Measurements from ENCODE around the gene PRKN.

The PRKN gene

DNA sequence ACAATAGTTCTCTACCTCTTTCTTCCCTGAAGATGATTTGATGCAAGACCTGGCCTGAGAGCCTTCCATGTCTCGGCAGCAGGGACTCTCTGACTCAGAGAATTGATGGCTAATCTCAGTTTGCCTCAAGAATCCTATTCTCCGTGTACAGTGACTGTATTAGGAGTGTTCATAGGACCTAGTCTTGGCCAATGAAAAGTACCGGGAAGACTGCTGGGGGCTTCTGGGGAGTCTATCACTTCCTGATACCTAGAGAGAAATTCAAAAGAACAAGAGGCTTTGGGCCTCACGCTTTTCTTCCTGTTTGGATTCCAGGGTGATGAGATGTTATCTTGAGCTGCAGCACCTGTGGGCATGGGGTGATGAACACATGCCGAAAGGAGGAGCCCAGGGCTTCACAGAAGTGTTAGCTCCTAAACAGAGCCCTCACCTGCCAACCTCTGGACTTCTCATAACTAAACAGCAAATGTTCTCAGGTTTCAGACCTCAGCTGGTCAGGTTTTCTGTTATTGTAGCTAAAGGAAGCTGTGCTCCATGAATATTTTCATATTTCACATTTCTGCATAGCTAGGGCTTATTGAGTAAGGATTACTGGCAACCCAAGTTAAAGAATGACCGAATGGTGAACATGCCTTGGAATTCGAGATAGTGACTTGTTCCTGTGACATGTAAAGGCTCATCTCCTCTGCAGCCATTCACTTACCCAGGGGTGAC lies 1130.6 kb downstream of the PRKN start:
- DNase-seq, result no peak
- Mint-ChIP-seq H3K9me3 (peaks cover 2% of the 10 kb centered on the region), H3K4me1 (ENCODE audit: low read depth) (no peaks in the 10 kb centered on the region), H3K36me3 (ENCODE audit: low read depth) (no peaks in the 10 kb centered on the region), H3K27ac (no peak overlapping the region), H3K27me3 (no peaks in the 10 kb centered on the region), H3K4me3 (no peak overlapping the region)

DNA sequence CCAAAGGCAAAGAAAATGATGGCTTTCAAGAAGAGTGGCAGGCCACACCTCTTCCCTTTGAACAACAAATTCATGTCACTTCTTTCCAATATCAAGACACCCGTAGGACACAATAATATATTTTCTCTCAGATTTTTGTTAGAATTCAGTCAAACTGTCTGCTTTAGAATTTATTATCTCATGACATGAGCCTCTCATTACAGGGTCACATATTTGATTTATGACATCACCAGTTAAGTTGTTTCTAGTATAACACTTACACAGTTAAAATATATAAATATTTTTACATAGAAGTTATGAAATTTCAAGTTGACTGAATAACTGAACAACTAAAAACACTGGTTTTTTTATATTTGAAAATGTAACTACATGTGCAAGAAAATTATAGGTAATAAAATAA lies 1133.2 kb downstream of the PRKN start:
- DNase-seq, result no peak
- H3K4me1 Mint-ChIP-seq (ENCODE audit: low read depth), result no peaks in the 10 kb centered on the region
- H3K9me3 Mint-ChIP-seq, result peaks cover 2% of the 10 kb centered on the region
- H3K27me3 Mint-ChIP-seq, result no peaks in the 10 kb centered on the region
- no peaks in the 10 kb centered on the region for H3K36me3 Mint-ChIP-seq (ENCODE audit: low read depth)
- H3K27ac Mint-ChIP-seq, result no peak overlapping the region
- H3K4me3 Mint-ChIP-seq, result no peak overlapping the region

DNA sequence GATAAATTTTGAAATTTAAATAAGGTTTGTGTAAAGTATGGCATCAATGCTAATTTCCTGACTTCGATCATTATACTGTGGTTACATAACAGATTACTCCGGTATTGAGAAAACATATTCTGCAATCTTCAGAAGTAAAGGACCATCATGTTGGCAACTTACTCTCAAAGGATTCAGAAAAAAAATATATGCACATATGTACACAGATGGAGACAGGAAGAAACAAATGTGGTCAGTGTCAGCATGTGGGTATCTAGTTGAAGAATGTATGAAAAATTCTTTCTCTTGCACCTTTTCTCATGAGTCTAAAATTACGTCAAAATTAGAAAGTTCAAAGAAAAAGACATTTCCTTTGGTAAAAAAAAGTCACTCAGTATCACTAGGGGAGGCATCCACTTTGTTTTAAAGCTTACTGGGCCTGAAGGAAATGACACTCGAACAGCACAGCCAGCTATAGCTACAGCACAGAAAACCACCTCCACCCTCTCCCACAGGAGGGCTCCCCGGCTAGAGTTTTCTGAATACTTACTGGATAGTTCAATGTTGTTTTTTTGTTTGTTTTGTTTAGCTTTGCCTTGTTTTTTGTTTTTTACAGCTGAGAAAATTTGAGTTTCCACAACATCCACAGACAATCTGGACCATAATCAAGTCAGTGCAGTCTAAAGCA lies 1136.5 kb downstream of the PRKN start:
- Mint-ChIP-seq H3K9me3 (peaks cover 2% of the 10 kb centered on the region), H3K36me3 (ENCODE audit: low read depth) (no peaks in the 10 kb centered on the region), H3K27ac (no peak overlapping the region), H3K4me1 (ENCODE audit: low read depth) (no peaks in the 10 kb centered on the region), H3K4me3 (no peak overlapping the region), H3K27me3 (no peaks in the 10 kb centered on the region)
- no peak for DNase-seq

DNA sequence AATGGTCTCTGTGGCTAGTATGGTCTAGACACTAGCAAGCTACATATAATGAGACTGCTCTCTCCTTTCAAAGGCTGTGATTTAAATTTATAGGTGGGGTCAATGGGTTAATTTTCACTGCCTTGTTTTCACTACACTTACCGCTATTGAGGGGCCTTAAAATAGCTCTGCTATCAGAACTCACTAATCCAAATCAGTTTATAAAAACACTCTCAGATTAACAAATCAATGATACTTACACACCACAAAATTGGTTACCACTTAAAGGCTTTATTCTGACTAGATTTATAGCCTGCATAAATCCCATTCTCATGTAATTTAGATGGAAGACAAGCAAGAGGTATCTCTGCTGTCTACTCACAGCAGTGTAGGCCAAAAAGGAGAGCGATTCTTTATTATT lies 1140.7 kb downstream of the PRKN start:
- Mint-ChIP-seq H3K27me3 (no peaks in the 10 kb centered on the region), H3K27ac (no peak overlapping the region)

DNA sequence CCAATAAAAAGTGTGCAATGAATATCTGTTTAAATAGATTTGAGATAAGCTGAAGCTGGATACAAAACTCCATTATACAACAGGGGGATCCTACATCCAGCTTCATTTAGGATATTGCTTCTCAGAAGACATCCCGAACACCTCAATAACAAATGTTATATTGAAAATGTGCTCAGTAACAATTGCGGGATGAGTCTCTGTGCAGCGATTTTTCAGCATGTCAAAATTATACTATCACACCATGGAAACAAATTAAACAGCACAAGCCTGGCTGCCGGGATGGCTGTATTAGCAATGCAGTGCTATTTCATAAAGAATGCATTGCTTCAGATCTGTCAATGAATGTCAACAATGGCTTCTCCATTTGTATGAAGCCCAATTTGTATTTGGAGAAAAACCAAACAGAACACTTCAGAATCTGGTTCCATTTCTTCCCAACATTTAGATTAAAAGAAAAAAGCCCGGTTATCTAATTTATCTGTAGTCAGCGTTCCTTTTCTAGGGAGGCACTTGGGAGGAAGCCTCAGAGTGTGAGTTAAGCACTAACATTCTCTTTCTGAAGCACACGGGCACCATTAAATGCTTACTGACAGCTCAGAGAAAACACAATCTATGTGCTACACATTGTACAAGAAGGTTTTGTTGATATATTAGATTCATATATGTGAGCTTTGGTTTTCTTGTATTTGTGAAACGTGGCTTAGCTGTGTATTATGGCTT lies 1142.8 kb downstream of the PRKN start:
- no peaks in the 10 kb centered on the region for H3K27me3 Mint-ChIP-seq
- H3K4me3 Mint-ChIP-seq, result no peak overlapping the region
- no peak for DNase-seq
- H3K36me3 Mint-ChIP-seq (ENCODE audit: low read depth), result no peaks in the 10 kb centered on the region
- no peak overlapping the region for H3K27ac Mint-ChIP-seq
- H3K9me3 Mint-ChIP-seq, result no peaks in the 10 kb centered on the region
- no peaks in the 10 kb centered on the region for H3K4me1 Mint-ChIP-seq (ENCODE audit: low read depth)

More for the DNA sequence above, 1140.7 kb downstream of the PRKN start:
- Mint-ChIP-seq H3K36me3 (ENCODE audit: low read depth) (no peaks in the 10 kb centered on the region), H3K4me3 (no peak overlapping the region), H3K4me1 (ENCODE audit: low read depth) (no peaks in the 10 kb centered on the region), H3K9me3 (no peaks in the 10 kb centered on the region)
- no peak for DNase-seq

DNA sequence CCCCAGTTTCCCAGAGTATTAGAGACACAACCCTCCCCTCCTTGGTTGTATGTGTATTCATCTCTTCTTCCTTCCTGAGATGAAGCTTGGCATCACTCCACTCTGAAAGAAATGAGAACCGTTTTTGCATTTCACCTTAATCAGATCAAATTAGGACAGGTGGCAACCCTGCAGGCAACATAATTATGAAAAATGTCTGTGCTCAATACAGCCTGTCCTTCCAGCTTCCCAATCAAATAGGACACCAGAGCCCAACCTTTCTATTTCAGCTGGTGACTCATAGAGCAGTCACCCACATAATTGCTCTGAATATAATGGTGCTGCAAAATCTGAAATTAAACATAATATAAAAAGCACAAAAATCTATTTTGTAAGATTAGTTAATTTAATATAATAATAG lies 1143.5 kb downstream of the PRKN start:
- Mint-ChIP-seq H3K4me1 (ENCODE audit: low read depth) (no peaks in the 10 kb centered on the region), H3K27me3 (no peaks in the 10 kb centered on the region)

DNA sequence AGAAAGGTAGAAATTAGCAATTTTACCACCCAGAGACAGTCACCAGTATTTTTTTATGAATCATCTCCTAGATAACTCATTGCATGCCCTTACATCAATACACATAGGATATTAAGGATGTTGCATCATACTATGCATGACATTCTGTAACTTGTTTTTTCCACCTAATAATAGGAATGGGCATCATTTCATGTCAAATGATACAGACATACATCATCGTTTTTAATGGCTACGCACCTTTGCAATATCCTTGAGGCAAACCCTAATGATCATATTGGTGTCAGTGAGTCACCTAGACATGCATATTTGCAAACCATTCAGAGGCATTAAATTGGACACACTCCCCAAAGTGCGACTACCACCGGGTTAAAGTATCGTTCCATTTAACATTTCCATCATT lies 1144.0 kb downstream of the PRKN start:
- Mint-ChIP-seq H3K36me3 (ENCODE audit: low read depth) (no peaks in the 10 kb centered on the region), H3K27ac (no peak overlapping the region), H3K4me3 (no peak overlapping the region), H3K4me1 (ENCODE audit: low read depth) (no peaks in the 10 kb centered on the region), H3K9me3 (no peaks in the 10 kb centered on the region), H3K27me3 (no peaks in the 10 kb centered on the region)
- no peak for DNase-seq

More for the DNA sequence above, 1143.5 kb downstream of the PRKN start:
- Mint-ChIP-seq H3K4me3 (no peak overlapping the region), H3K36me3 (ENCODE audit: low read depth) (no peaks in the 10 kb centered on the region), H3K9me3 (no peaks in the 10 kb centered on the region), H3K27ac (no peak overlapping the region)
- DNase-seq, result no peak

DNA sequence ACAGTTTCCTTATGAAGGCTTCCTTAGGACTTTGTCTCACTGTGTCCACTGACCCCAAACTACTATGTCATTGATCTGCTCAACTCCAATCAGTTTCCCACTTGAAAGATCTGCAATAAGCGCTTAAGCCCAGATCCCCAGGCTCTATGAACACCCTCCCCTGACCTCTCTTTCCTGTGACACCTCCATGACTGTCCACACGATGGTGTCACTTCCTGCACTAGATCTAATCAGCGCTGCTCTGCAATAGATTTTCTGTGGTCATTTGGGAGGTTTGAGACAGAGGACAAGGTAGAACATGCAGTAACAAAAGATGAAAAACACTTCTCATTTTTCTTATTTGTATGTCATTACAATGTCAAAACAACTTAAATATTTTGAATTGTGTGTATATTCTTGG lies 1149.1 kb downstream of the PRKN start:
- Mint-ChIP-seq H3K36me3 (ENCODE audit: low read depth) (no peaks in the 10 kb centered on the region), H3K9me3 (peaks cover 3% of the 10 kb centered on the region), H3K4me3 (no peak overlapping the region), H3K4me1 (ENCODE audit: low read depth) (no peaks in the 10 kb centered on the region), H3K27me3 (no peaks in the 10 kb centered on the region), H3K27ac (no peak overlapping the region)
- DNase-seq, result no peak

DNA sequence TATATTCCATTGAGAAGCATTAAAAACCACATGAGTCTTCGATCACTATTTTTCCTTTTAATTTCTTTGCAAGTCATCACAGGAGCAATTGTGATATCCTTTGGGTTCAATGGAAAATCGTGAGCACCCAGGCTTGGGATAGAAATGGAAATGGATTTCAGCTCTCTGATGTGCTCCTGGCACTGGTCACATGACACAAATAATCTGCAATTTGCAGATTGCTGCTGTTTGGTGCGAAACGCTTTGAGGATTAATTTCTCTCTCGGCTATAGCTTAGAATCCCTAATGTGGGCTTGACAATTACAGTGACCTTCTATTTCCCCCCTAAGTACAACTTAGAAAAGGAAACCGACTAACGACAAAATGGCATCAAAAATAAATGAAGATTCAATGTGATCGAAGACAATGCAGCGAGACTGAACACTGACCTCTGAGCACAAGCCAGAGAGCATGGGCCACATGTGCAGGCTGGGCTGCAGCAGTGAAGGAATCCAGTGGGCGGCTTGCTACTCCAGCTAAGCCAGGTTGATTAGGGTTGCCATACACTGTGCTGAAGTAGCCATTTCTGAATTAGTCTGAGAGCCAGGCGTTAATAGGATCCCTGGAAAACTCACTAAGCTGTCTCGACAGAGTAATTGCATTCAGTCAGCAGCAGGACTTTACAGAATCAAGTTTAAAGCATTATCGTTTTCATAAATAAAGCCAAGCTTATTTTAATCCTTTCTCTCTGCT lies 1151.9 kb downstream of the PRKN start:
- Mint-ChIP-seq H3K4me1 (ENCODE audit: low read depth) (no peaks in the 10 kb centered on the region), H3K27ac (no peak overlapping the region), H3K27me3 (no peaks in the 10 kb centered on the region), H3K9me3 (peaks cover 3% of the 10 kb centered on the region), H3K4me3 (no peak overlapping the region), H3K36me3 (ENCODE audit: low read depth) (no peaks in the 10 kb centered on the region)
- DNase-seq, result no peak

DNA sequence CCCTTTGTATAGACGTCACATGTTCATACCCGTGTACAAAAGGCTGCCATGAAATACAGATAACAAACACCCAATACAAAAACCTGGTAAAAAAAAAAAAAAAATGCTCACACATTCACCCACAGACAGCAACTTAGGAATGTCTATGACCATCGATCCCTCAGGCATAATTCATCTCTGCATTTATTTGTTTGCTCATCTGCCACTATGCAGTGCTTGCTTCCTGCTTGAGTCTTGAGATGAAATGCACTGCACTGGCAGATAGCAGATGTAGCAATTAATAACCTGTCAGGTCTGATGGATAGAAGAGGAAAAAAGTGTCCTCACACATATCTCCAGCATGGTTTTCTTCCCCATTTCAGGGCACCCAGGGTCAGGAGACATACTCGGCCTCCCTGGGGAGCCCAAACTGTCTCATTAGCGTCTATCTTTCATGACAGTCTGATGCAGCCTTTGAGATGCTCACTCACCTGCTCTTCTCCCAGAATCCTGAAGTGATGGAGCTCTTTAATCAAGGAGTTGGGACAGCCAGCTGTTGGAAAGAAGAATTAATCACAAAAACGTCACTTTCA lies 1158.6 kb downstream of the PRKN start:
- H3K36me3 Mint-ChIP-seq (ENCODE audit: low read depth), result no peaks in the 10 kb centered on the region

DNA sequence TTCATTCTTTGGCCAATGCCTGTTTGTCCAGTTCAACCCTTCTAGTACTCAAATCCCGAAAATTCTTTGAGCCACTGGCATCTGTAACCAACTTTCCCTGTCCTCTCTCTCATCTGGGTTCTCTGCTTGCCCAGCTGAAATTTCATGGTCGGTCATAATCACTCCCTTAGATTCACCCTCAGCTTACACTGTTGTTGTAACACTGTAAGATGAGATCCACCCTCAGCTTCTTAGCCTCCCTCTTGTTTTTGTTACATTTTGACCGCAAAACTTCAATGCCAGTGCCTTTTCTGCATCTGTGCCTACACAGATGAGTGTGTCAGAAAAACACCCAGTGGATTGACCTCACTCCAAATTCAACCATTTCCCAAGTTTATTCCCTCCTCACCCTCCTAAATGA lies 1162.6 kb downstream of the PRKN start:
- no peaks in the 10 kb centered on the region for H3K27me3 Mint-ChIP-seq
- H3K4me1 Mint-ChIP-seq (ENCODE audit: low read depth), result no peaks in the 10 kb centered on the region
- no peak overlapping the region for H3K27ac Mint-ChIP-seq
- no peaks in the 10 kb centered on the region for H3K36me3 Mint-ChIP-seq (ENCODE audit: low read depth)
- no peaks in the 10 kb centered on the region for H3K9me3 Mint-ChIP-seq
- no peak for DNase-seq
- H3K4me3 Mint-ChIP-seq, result no peak overlapping the region

More for the DNA sequence above, 1158.6 kb downstream of the PRKN start:
- no peak for DNase-seq
- no peak overlapping the region for H3K27ac Mint-ChIP-seq
- H3K27me3 Mint-ChIP-seq, result no peaks in the 10 kb centered on the region
- no peak overlapping the region for H3K4me3 Mint-ChIP-seq
- no peaks in the 10 kb centered on the region for H3K4me1 Mint-ChIP-seq (ENCODE audit: low read depth)
- peaks cover 2% of the 10 kb centered on the region for H3K9me3 Mint-ChIP-seq

DNA sequence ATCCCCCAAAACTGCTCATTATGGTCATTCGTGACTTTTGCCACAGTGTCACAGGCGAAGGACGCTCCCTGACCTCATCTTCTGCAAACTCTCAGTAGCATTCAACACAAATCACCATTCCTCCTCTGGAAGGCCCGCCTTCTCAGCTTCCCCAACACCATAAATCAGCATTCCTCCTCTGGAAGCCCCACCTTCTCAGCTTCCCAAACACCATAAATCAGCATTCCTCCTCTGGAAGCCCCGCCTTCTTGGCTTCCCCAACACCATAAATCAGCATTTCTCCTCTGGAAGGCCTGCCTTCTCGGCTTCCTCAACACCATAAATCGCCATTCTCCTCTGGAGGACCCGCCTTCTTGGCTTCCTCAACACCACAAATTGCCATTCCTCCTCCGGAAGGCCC lies 1165.7 kb downstream of the PRKN start:
- DNase-seq, result no peak
- Mint-ChIP-seq H3K36me3 (ENCODE audit: low read depth) (no peaks in the 10 kb centered on the region), H3K4me3 (no peak overlapping the region), H3K27me3 (no peaks in the 10 kb centered on the region), H3K4me1 (ENCODE audit: low read depth) (no peaks in the 10 kb centered on the region), H3K27ac (no peak overlapping the region), H3K9me3 (no peaks in the 10 kb centered on the region)

DNA sequence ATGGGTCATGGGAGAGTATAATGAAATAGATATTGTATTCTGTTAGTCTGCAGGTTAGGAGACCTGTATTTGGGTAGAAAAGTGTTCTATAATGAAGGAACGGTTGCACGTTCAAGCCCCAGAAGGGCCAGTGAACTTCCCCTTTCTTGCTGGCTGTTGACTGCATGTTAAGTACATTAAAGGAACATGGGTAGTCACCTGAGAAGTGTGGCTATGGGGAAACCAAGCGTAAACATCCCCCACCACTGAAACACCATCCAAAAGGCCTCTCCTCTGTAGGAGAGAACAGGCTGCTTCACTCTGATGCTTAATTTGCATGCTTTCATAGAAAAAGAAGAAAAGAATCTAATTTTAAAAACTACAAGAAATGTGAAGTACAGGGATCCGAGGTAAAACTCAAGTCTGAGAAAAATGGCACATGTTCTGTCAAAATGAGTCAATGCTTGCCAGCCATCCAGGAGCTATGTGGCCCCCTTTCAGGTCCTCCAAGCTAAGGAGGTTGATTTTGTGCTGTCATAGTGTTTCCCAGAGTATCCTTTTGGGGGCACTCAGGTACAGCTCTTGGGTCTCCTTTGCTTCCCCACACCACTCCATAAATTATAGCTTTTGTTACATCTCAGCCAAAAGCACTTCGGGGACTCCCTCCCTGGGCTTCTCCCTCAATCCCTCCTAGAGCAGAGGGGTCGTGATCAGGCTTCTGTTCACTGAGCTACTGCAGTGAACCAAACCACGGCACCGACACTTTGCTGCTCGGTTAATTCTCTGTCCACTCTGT lies 1170.0 kb downstream of the PRKN start:
- H3K27ac Mint-ChIP-seq, result no peak overlapping the region
- peaks cover 23% of the 10 kb centered on the region for H3K9me3 Mint-ChIP-seq
- H3K36me3 Mint-ChIP-seq (ENCODE audit: low read depth), result no peaks in the 10 kb centered on the region
- H3K4me1 Mint-ChIP-seq (ENCODE audit: low read depth), result no peaks in the 10 kb centered on the region
- H3K27me3 Mint-ChIP-seq, result no peaks in the 10 kb centered on the region
- H3K4me3 Mint-ChIP-seq, result no peak overlapping the region
- no peak for DNase-seq

DNA sequence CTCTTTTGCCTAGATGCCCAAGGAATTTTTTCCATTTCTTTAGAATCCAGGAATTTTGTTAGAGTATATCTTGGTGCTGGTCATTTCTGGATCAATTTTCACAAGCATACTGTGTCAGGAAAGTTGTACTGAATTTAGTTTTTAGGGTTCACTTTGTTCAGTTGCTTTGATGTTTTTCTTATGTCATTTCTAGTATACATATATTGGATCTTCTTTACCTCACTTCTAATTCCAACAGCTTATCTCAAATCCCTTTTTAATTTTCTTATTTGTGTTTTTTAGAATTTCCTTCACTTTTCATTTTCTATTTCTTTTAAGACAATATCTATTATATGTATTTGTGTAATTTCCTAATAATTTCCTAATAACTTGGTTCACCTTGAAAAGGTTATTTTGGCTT lies 1172.7 kb downstream of the PRKN start:
- Mint-ChIP-seq H3K9me3 (peaks cover 23% of the 10 kb centered on the region), H3K27me3 (no peaks in the 10 kb centered on the region), H3K27ac (no peak overlapping the region), H3K4me3 (no peak overlapping the region), H3K36me3 (ENCODE audit: low read depth) (no peaks in the 10 kb centered on the region), H3K4me1 (ENCODE audit: low read depth) (no peaks in the 10 kb centered on the region)
- no peak for DNase-seq
